Mesodermal cell (in vitro differentiated cells): ENCODE results near the gene PPARGC1A. TPM values are rescaled to one million over a fixed set of nuclear protein-coding genes. Genes with fewer than 3 reads are reported as not detected.
A peak's percentile ranks its signal among the peaks of the same experiment; 100 is the strongest.

Experiments
- H3K27ac ChIP-seq: 2 replicates; pipeline ENCODE4 v1.7.0; 2013; ENCODE audit warnings: mild to moderate bottlenecking, low read depth, low read length, moderate library complexity; ENCODE audit not compliant: severe bottlenecking
- H3K36me3 ChIP-seq: 2 replicates; pipeline ENCODE4 v1.7.1; 2013; ENCODE audit warnings: mild to moderate bottlenecking, low read length, moderate library complexity; ENCODE audit not compliant: control insufficient read depth, insufficient read depth
- H3K4me1 ChIP-seq: one replicate; pipeline ENCODE4 v1.7.1; 2013; ENCODE audit warnings: mild to moderate bottlenecking, low read length; ENCODE audit not compliant: insufficient read depth, control insufficient read depth, poor library complexity, severe bottlenecking
- H3K4me3 ChIP-seq: 2 replicates; pipeline ENCODE4 v1.7.0; 2013; ENCODE audit warnings: low read length, control low read depth, mild to moderate bottlenecking; ENCODE audit not compliant: insufficient read depth, poor library complexity, severe bottlenecking; ENCODE audit errors: extremely low read depth
- H3K9me3 ChIP-seq: 2 replicates; pipeline ENCODE4 v1.7.1; 2013; ENCODE audit warnings: mild to moderate bottlenecking, low read length, moderate library complexity; ENCODE audit not compliant: control insufficient read depth
- WGBS, 2 experiments: methylation state at CpG; one replicate each; pipeline ENCODE4 v1.1.5; 2013; ENCODE audit warnings: missing lambda C conversion rate in 2 of 2; ENCODE audit not compliant: insufficient coverage in 2 of 2; 5-methylcytosine and 5-hydroxymethylcytosine counted together
- polyA plus RNA-seq, 2 experiments: library from polyadenylated mRNA; stranded (reverse); fragments of 50-300 nt; gene quantifications; one replicate each; pipeline ENCODE4 v1.2.3, GENCODE V29; 2013

PPARGC1A gene
- 1.5 TPM for polyA plus RNA-seq (2013, experiment 1 of 2)
- 1.9 TPM for polyA plus RNA-seq (2013, experiment 2 of 2)

- peak within 1 kb of the TSS; percentile 68 for H3K27ac ChIP-seq
- H3K36me3 ChIP-seq, result no peaks in the 10 kb centered on the region
- peaks cover 30% of the 10 kb centered on the region for H3K4me1 ChIP-seq
- 10 to 21% methylated on average over 6 to 7 of the region's 10 CpGs for WGBS, 2 experiments
- H3K9me3 ChIP-seq, result no peaks in the 10 kb centered on the region
- peak within 1 kb of the TSS; percentile 17 for H3K4me3 ChIP-seq
These were observed at the start of gene PPARGC1A for GRCh38 chr4:23889814-23890341. PPARGC1A (minus strand) TSS chr4:23890047; CDS start chr4:23889957, 90 bp downstream.

DNA sequence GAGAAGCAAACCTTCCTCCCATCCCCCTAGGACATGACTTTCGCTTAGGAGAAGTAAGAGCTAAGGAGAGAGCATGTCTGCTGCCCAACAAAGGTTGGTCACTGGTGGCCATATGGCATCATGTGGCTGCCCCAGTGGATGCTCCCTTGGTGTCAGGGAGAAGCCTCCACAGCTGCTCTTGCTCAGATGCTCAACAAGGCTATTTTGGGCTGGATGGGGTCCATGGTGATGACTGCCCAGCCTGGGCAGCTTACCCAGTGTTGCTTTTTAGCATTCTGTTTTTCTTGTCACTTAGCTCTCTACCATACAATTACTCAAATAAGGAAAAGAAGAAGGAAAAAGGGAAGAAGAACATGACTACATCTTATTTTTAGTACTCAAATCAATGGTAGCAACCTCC lies 48.9 kb upstream of the PPARGC1A start:
- Histone ChIP-seq H3K4me1 (no peaks in the 10 kb centered on the region), H3K9me3 (peaks cover under 1% of the 10 kb centered on the region)

GRCh38 chr4:23937173-23937572 lies 47.3 kb upstream of the PPARGC1A start:
- Histone ChIP-seq H3K27ac (no peak overlapping the region), H3K9me3 (peaks cover 4% of the 10 kb centered on the region), H3K4me3 (no peak overlapping the region), H3K4me1 (no peaks in the 10 kb centered on the region), H3K36me3 (no peaks in the 10 kb centered on the region)
- 83 to 100% methylated on average over 2 of the region's 2 CpGs for WGBS, 2 experiments

More for the DNA sequence above, 48.9 kb upstream of the PPARGC1A start:
- Histone ChIP-seq H3K4me3 (no peak overlapping the region), H3K27ac (no peak overlapping the region), H3K36me3 (no peaks in the 10 kb centered on the region)
- no CpG with 5 or more reads among the region's 1 CpG for WGBS, 2 experiments

GRCh38 chr4:23934915-23935314 lies 45.1 kb upstream of the PPARGC1A start:
- H3K4me1 ChIP-seq, result peaks cover 8% of the 10 kb centered on the region
- no peak overlapping the region for H3K27ac ChIP-seq
- no peak overlapping the region for H3K4me3 ChIP-seq
- H3K9me3 ChIP-seq, result peaks cover 4% of the 10 kb centered on the region
- H3K36me3 ChIP-seq, result no peaks in the 10 kb centered on the region
- 36% methylated on average over 3 of the region's 3 CpGs; no CpG with 5 or more reads in 1 of the 2 experiments for WGBS, 2 experiments

GRCh38 chr4:23934223-23934622 lies 44.4 kb upstream of the PPARGC1A start:
- Histone ChIP-seq H3K27ac (no peak overlapping the region), H3K4me1 (peaks cover 8% of the 10 kb centered on the region), H3K4me3 (no peak overlapping the region), H3K9me3 (peaks cover 4% of the 10 kb centered on the region), H3K36me3 (no peaks in the 10 kb centered on the region)
- 95 to 100% methylated on average over 1 to 3 of the region's 4 CpGs for WGBS, 2 experiments

- peaks cover 4% of the 10 kb centered on the region for H3K9me3 ChIP-seq
- WGBS, 2 experiments, result 55 to 86% methylated on average over 3 of the region's 6 CpGs
- peaks cover 8% of the 10 kb centered on the region for H3K4me1 ChIP-seq
- H3K27ac ChIP-seq, result no peak overlapping the region
- no peak overlapping the region for H3K4me3 ChIP-seq
- no peaks in the 10 kb centered on the region for H3K36me3 ChIP-seq
These were observed 43.1 kb upstream of the PPARGC1A start for GRCh38 chr4:23932901-23933308.

DNA sequence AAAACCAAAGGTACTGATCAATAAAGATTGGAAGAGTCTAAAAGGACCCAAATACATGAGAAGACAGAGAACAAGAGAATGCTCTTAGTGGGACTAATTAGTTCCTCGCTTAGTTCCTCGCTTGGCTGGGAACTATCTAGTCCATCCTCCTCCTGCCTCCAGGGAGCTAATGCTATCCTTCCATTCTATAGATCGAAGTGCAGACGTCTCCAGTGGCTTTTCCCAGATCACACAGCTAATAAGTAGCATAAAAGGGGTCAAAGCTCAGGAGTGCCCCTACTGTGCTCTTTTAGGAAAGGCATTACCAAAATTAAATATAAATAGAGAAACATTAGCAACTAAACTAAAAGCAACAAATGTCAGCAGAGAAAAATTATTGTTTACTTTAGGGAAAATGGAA lies 42.3 kb upstream of the PPARGC1A start:
- H3K36me3 ChIP-seq, result no peaks in the 10 kb centered on the region
- peaks cover 8% of the 10 kb centered on the region for H3K4me1 ChIP-seq
- H3K4me3 ChIP-seq, result no peak overlapping the region
- 56 to 58% methylated on average over 2 of the region's 4 CpGs for WGBS, 2 experiments
- no peak overlapping the region for H3K27ac ChIP-seq
- peaks cover 4% of the 10 kb centered on the region for H3K9me3 ChIP-seq

- H3K4me3 ChIP-seq, result no peak overlapping the region
- H3K9me3 ChIP-seq, result peaks cover 4% of the 10 kb centered on the region
- 100% methylated on average over 1 of the region's 2 CpGs for WGBS, 2 experiments
- H3K36me3 ChIP-seq, result no peaks in the 10 kb centered on the region
- peaks cover 8% of the 10 kb centered on the region for H3K4me1 ChIP-seq
- H3K27ac ChIP-seq, result no peak overlapping the region
These were observed 41.6 kb upstream of the PPARGC1A start for GRCh38 chr4:23931489-23931830.

DNA sequence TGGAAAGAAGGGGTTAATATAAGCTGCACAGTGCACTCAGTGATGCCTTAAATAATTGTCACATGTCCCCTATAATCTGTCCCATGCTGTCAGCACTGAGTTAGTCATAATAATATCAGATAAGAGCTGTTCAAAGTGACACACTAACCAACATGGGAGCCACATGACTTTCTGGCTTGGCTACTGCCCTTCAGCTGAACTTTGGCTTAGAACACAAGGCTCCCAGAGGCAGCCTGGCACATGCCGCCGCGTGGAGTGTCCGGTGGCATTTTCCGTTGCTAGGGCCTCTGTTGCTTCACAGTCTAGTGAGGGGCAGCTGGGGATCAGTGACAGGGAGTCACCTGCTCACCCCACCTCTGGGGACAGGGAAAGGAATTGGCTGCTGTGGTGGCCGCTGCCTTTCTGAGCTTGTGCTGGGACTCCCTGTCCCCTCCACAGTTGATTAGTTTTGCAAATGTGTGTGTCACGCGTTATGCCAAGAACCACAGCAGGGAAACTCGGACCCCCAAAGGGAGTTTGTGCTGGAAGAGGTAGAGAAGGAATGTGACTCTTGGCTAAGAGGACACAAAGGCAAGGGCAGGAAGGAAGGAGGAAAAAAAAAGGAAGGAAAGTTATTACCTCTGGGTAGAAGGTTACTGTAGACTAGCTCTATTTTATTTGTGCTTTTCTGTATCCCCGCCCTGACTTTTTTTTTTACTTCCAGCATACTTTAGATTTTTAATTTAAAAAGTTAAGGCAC lies 41.1 kb upstream of the PPARGC1A start:
- H3K4me3 ChIP-seq, result no peak overlapping the region
- H3K27ac ChIP-seq, result peak overlapping the region; percentile 36
- WGBS, 2 experiments, result 41 to 46% methylated on average over 3 to 8 of the region's 10 CpGs
- peaks cover 4% of the 10 kb centered on the region for H3K9me3 ChIP-seq
- peaks cover 8% of the 10 kb centered on the region for H3K4me1 ChIP-seq
- no peaks in the 10 kb centered on the region for H3K36me3 ChIP-seq

GRCh38 chr4:23929248-23929647 lies 39.4 kb upstream of the PPARGC1A start:
- Histone ChIP-seq H3K36me3 (no peaks in the 10 kb centered on the region), H3K27ac (no peak overlapping the region), H3K4me1 (peaks cover 8% of the 10 kb centered on the region), H3K4me3 (no peak overlapping the region), H3K9me3 (peaks cover 4% of the 10 kb centered on the region)
- 95 to 100% methylated on average over 2 of the region's 3 CpGs for WGBS, 2 experiments

- Histone ChIP-seq H3K4me1 (peaks cover 3% of the 10 kb centered on the region), H3K9me3 (no peaks in the 10 kb centered on the region), H3K36me3 (no peaks in the 10 kb centered on the region), H3K4me3 (no peak overlapping the region), H3K27ac (no peak overlapping the region)
- WGBS, 2 experiments, result 96 to 100% methylated on average over 4 of the region's 4 CpGs
These were observed 34.7 kb upstream of the PPARGC1A start for GRCh38 chr4:23924556-23924955.
